HG03103 (cell line): ENCODE measurements around the gene HIBADH.

Experiments
- ATAC-seq: cut with Tn5 transposase; IDR thresholded peaks from one replicate; pipeline ENCODE4 v1.9.1; 2021; ENCODE audit warnings: low read depth; ENCODE audit not compliant: unreplicated experiment

The HIBADH gene

GRCh38 chr7:27555670-27556069, 107.0 kb downstream of the HIBADH start:
- no peak for ATAC-seq

GRCh38 chr7:27554826-27555225, 107.9 kb downstream of the HIBADH start:
- no peak for ATAC-seq

DNA sequence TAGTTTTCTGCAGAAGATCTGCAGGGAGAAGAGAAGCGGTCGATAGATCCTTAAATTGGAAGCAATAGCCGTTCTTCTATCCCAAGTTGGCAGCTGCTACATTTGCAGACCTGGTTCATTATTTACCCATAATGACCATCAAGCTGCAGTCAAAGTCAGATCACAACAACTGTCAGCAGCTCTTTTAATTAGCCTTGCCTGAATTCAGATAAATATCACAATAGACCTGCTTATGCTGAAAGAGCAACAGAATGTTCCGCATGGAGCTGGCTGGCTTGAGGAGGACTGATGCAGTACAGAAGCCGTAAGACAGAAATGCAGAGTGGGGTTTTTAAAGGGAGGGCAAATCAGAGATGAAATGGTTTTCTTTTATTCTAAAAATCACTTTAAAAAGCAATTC, 109.4 kb downstream of the HIBADH start:
- ATAC-seq: no peak

- ATAC-seq: no peak
These were observed 110.8 kb downstream of the HIBADH start for GRCh38 chr7:27551803-27552400.

- no peak for ATAC-seq
These were observed 113.1 kb downstream of the HIBADH start for GRCh38 chr7:27549606-27550005.

- ATAC-seq: no peak
These were observed 114.4 kb downstream of the HIBADH start for GRCh38 chr7:27548304-27548703.

DNA sequence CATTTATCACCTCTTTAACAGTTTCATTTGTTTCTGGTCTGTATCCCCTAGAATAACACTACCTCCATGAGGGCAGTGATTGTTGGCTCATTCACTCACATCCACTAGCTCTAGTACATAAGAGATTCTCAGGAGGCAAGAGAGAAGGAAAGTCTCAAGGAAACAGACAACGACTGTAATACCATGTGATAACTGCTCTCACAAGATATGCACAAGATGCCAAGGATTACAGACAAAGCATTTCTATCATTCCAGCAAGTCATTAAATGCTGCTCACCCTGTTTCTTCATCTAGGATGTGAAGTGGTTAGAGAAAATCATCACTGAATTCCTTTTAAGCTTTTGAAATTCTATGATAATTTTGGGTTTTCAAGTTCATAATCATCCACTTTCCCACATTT, 115.3 kb downstream of the HIBADH start:
- no peak for ATAC-seq

DNA sequence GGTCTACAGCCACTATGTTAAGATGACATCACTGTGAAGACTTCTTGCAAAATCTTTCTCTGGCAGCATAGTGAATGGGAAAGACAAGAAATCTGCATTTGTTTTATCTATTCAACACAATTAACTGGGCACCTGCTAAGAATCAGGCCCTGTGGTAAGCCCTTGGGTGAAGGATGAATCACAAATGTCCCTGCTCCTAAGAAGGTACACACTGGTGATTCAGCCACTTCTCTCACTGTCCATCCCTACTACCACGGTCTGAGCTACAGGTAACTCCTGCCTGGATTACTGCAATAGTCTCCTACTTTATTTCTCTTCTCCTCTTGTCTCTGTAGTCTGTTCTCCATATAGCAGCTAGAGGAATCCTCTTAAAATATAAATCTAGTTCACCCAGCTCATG, 116.1 kb downstream of the HIBADH start:
- no peak for ATAC-seq

DNA sequence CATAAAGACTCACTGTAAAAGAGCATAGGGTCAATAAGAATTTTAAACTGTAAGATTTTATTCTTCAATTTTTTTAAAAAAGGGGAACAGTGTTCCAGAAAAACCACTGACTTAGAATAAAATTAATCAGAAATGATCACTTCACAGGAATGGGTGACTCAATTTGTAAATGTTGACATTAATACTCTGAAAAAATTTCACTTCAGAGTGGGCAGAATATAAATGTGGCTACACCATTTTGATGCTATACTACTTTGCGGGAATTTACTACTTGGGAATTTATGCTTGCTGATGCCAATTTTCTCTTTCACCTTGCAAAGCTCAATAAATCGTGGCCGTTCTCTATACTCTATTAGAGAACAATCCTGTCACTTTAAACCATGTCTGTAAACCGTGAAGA, 126.9 kb downstream of the HIBADH start:
- no peak for ATAC-seq

- no peak for ATAC-seq
These were observed 129.0 kb downstream of the HIBADH start for GRCh38 chr7:27533652-27534081.

DNA sequence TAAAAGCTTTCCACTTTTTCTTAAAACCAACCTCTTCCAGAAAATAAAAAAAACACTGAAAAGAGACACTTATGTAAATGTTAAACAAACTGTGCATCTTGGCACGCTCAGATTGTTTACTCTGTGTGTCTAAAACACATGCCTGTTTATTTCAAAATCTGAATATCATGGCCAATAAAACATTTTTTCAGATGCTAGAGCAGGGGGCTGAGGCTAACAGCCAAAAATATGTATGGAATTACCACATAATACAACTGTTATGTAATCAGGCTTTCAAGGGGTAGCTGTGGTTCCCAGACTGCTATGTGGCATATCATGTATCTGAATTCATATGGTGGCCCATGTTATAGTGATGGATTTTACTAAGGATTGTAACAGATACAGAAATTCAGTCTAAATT, 130.4 kb downstream of the HIBADH start:
- ATAC-seq: no peak

- no peak for ATAC-seq
These were observed 135.4 kb downstream of the HIBADH start for GRCh38 chr7:27527348-27527714.

- ATAC-seq: no peak
These were observed 135.9 kb downstream of the HIBADH start for GRCh38 chr7:27526611-27527347.

DNA sequence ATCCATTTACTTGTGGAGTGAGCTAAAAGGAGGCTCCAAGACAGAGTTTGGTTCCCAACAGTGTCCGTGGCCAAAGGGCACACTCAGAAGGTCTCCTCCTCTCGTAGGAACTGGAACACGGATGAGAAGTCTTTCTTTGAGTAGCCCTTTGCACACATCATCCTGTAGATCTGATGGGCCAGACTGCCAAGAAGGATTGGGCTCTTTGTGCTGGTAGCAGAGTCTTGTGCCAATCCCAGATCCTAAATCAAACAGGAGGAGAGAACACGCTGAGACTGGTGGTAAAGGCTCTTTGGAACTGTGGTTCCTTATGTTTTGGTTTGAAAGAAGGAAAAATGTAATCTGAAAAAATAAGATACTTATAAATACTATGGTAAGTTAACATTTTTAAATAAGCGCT, 136.6 kb downstream of the HIBADH start:
- ATAC-seq: no peak

DNA sequence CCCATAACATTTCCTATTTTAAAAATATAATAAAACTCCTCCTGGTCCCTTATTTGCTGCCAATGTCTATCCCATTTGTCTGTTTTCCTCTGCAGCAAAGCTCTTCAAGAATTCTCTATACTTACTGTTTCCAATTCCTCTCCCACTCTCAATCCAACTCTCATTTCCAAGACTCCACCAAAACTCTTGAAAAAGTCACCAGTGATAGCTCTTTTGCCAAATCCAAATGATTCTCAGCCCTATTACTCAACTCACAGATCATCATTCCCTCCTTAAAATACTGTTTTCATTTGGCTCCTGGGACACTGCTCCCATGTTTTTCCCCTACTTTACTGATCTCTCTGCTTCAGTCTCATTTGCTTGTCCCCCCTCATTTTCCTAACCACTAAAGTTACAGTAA, 139.4 kb downstream of the HIBADH start:
- no peak for ATAC-seq

DNA sequence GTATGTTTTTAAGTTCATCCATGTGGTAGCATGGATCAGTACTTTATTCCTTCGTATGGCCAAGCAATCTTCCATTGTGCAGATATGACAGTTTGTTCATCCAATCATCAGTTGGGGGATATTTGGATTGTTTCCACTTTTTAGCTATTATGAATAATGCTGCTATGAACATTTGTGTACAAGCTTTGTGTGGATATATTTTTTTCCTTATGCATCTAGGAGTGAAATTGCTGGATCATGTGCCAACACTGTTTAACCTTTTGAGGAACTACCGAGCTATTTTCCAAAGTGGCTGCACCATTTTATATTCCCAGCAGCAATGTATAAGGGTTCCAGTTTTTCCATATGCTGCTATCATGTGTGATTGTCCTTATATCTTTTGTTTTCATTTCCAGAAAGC, 140.1 kb downstream of the HIBADH start:
- no peak for ATAC-seq

DNA sequence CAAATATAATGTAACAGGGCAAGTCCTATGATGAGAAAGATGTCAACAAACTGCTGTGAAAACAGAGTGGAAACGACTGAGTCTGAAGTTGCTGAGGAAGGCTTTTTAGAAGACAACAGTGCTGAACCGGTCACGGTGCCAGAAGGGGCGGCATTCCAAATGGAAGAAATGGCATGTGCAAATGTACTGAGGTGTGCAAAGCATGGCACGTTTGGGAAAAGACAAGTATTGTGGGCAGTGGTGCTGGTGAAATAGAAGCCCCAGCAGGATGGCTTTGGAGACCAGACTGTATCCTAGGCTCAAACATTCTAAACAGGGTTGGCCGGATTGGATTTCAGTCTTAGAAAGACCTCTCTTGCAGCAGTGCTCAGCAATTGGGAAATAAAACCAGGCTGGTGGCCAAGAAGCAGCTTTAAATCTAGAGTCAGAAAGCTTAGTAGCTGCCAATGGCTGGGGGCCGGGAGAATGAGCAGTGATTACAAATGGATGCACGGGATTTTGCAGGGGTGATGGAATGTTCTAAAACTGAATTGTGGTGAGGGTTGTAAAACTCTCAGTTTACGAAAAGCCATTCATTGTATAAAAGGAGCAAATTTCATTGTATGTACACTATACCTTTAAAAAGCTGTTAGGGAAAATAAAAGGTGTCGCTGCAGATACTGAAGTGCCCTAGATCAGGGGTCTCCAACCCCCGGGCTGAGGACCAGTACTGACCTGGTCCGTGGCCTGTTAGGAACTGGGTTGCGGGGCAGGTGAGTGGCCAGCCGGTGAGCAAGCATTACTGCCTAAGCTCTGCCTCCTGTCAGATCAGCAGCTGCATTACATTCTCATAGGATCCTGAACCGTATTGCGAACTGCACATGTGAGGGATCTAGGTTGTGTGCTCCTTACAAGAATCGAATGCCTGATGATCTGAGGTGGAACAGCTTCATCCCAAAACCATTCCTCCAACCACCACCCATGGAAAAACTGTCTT, 141.6 kb downstream of the HIBADH start:
- no peak for ATAC-seq

GRCh38 chr7:27519793-27520469, 142.8 kb downstream of the HIBADH start:
- no peak for ATAC-seq

GRCh38 chr7:27518561-27519350, 143.9 kb downstream of the HIBADH start:
- ATAC-seq: no peak

DNA sequence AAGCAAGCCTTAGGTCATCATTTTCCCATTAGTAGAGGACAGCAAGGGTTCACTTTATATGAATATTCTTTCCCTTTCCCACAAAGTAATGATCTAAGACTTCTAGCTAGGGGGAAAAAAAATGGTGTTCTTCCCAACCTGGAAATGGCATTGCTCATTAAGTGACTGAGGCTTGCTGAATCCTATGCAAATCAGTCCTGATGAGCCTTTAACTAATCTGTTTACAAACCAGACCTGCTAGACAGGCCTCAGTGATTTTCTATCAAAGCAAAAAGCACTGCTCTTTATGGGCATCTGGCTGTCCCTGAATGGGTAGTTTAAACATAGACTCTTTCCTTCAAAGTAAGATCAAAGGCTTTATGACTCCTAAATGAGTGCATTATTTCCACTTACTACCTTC, 146.3 kb downstream of the HIBADH start:
- ATAC-seq: no peak
